Coronary artery (tissue), 2 donors: ENCODE measurements around the gene CKMT2.

Experiments
- DNase-seq: peaks from one replicate; pipeline ENCODE4 v3.0.0-alpha.2; 2017; ENCODE audit warnings: low spot score
- H3K27ac ChIP-seq, 2 donors: fragments of 200-600 bp; sonication (generic); one replicate each; pipeline ENCODE4 v1.5.1; 2016 to 2019
- H3K4me3 ChIP-seq: fragments of 200-600 bp; sonication (generic); 2 replicates; pipeline ENCODE4 v1.5.1; 2016; ENCODE audit warnings: mild to moderate bottlenecking, moderate library complexity
- TF ChIP-seq, protein P1 (sequence below): fragments of 200-600 bp; sonication (generic); IDR thresholded peaks from one replicate; pipeline ENCODE4 v1.5.1; 2019; ENCODE audit warnings: antibody characterized with exemption

CKMT2 gene

DNA sequence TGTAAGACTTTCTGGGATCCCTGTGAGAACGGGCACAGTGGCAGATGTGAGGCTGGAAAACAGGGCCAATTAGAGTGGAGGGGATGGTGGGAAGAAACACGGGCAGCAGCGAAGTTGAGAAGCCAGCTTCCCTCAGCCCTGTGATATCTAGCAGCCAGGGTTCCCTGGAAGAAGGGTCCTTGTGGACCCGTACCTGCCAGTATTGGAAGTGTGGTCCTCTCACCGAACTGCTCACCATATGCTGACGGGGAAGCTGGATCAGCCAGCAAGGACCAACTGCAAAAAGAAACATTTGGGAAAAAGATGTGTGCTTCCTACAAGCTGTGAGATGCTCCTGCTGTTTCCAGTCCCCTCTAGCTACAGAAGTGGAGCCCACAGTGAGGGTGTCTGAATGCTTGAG lies 13.6 kb downstream of the CKMT2 start:
- no peak for DNase-seq
- Histone ChIP-seq H3K27ac (no peak overlapping the region), H3K4me3 (no peak overlapping the region)
- TF ChIP-seq, protein P1, sequence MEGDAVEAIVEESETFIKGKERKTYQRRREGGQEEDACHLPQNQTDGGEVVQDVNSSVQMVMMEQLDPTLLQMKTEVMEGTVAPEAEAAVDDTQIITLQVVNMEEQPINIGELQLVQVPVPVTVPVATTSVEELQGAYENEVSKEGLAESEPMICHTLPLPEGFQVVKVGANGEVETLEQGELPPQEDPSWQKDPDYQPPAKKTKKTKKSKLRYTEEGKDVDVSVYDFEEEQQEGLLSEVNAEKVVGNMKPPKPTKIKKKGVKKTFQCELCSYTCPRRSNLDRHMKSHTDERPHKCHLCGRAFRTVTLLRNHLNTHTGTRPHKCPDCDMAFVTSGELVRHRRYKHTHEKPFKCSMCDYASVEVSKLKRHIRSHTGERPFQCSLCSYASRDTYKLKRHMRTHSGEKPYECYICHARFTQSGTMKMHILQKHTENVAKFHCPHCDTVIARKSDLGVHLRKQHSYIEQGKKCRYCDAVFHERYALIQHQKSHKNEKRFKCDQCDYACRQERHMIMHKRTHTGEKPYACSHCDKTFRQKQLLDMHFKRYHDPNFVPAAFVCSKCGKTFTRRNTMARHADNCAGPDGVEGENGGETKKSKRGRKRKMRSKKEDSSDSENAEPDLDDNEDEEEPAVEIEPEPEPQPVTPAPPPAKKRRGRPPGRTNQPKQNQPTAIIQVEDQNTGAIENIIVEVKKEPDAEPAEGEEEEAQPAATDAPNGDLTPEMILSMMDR, result no peak

GRCh38 chr5:81247441-81247972 lies 14.4 kb downstream of the CKMT2 start:
- TF ChIP-seq, protein P1, result no peak
- no peak for DNase-seq
- no peak overlapping the region for H3K4me3 ChIP-seq
- H3K27ac ChIP-seq, result no peak overlapping the region

GRCh38 chr5:81249240-81249639 lies 16.1 kb downstream of the CKMT2 start:
- TF ChIP-seq, protein P1, result no peak
- H3K27ac ChIP-seq, result no peak overlapping the region
- DNase-seq, result no peak

GRCh38 chr5:81250004-81250403 lies 16.9 kb downstream of the CKMT2 start:
- TF ChIP-seq, protein P1, result no peak
- no peak for DNase-seq
- Histone ChIP-seq H3K27ac (no peak overlapping the region), H3K4me3 (no peak overlapping the region)

More at GRCh38 chr5:81249240-81249639, 16.1 kb downstream of the CKMT2 start:
- no peak overlapping the region for H3K4me3 ChIP-seq

GRCh38 chr5:81251922-81252321 lies 18.8 kb downstream of the CKMT2 start:
- TF ChIP-seq, protein P1, result no peak
- no peak overlapping the region for H3K27ac ChIP-seq
- no peak overlapping the region for H3K4me3 ChIP-seq
- no peak for DNase-seq

- no peak for DNase-seq
- no peak overlapping the region for H3K4me3 ChIP-seq
- H3K27ac ChIP-seq, result no peak overlapping the region
- TF ChIP-seq, protein P1, result no peak
These were observed 19.8 kb downstream of the CKMT2 start for GRCh38 chr5:81252904-81253303.

DNA sequence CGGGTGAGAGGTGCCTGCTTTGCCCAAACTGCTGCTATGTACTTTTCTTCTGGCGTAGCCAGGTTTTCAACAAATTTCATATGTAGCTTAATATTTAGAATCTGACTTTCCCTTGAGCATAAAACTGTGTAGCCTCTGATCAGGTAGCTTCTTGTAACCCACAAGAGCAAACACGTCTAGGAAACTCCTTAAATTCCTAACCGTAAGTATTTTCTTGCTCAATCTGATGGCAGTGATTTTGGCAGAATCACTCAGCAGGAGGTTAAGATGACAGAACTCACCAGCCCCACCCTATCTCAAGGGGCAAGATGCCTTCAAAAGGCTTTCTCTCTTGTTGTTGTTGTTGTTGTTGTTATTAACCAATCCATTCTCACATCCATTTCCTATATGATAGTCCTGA lies 20.8 kb downstream of the CKMT2 start:
- TF ChIP-seq, protein P1, result no peak
- DNase-seq, result no peak
- H3K4me3 ChIP-seq, result no peak overlapping the region
- H3K27ac ChIP-seq, result no peak overlapping the region
